Common myeloid progenitor, CD34-positive (primary cell): ENCODE measurements around the gene C2CD3.
"Not testable (repeated sequence)": the region's sequence is repeated elsewhere in the genome, so short reads cannot be mapped to it uniquely, and the experiment has no call there.

ENCODE experiments used
- CTCF ChIA-PET: fragments of 350-600 bp; sonication (Branson Sonifier 250); formaldehyde crosslinking; loops from one replicate; lab custom pipeline; 2021; ENCODE audit warnings: antibody characterized with exemption; lab: Charles Lee
- POLR2A ChIA-PET: fragments of 350-600 bp; sonication (Branson Sonifier 250); formaldehyde crosslinking; loops from one replicate; lab custom pipeline; 2021; ENCODE audit warnings: antibody characterized with exemption; lab: Charles Lee
- DNase-seq, 3 donors: peaks; one replicate each; pipeline versions ENCODE4 v3.0.0 to v3.0.0-alpha.2; 2013
- H3K27ac ChIP-seq, 2 experiments: 1 replicate in 1 of 2; 2 replicates in 1 of 2; pipeline ENCODE4 v1.7.0; 2013; ENCODE audit warnings: inconsistent platforms in 2 of 2, low read length in 2 of 2, mild to moderate bottlenecking in 2 of 2, low read depth in 1 of 2, moderate library complexity in 1 of 2; ENCODE audit not compliant: severe bottlenecking in 2 of 2, insufficient read depth in 1 of 2, poor library complexity in 1 of 2
- H3K27me3 ChIP-seq, 5 experiments: replicated peaks in 2 of 5; 1 replicate in 3 of 5; 2 replicates in 2 of 5; pipeline versions ENCODE4 v1.6.1 to v1.7.0; 2013; ENCODE audit warnings: low read length in 4 of 5, mild to moderate bottlenecking in 2 of 5, moderate library complexity in 2 of 5, inconsistent platforms in 1 of 5; ENCODE audit not compliant: insufficient read depth in 5 of 5, control insufficient read depth in 4 of 5
- H3K36me3 ChIP-seq, 4 experiments: 1 replicate in 2 of 4; 2 replicates in 2 of 4; pipeline versions ENCODE4 v1.6.1 to v1.7.0; 2013; ENCODE audit warnings: low read length in 3 of 4, control low read depth in 1 of 4, mild to moderate bottlenecking in 1 of 4; ENCODE audit not compliant: control insufficient read depth in 4 of 4, insufficient read depth in 4 of 4
- H3K4me1 ChIP-seq, 4 experiments: 1 replicate in 3 of 4; 2 replicates in 1 of 4; pipeline versions ENCODE4 v1.6.1 to v1.7.1; 2013; ENCODE audit warnings: low read length in 3 of 4, mild to moderate bottlenecking in 3 of 4, control low read depth in 1 of 4, inconsistent platforms in 1 of 4, moderate library complexity in 1 of 4; ENCODE audit not compliant: control insufficient read depth in 4 of 4, insufficient read depth in 4 of 4; ENCODE audit errors: control extremely low read depth in 1 of 4
- H3K4me3 ChIP-seq, 7 experiments: 1 replicate in 4 of 7; 2 replicates in 3 of 7; pipeline versions ENCODE4 v1.5.1 to v1.7.0; 2013; ENCODE audit warnings: mild to moderate bottlenecking in 7 of 7, low read length in 6 of 7, moderate library complexity in 6 of 7, inconsistent platforms in 2 of 7, low read depth in 2 of 7, control low read depth in 1 of 7; ENCODE audit not compliant: insufficient read depth in 4 of 7, control insufficient read depth in 1 of 7; ENCODE audit errors: extremely low read depth in 1 of 7
- H3K9me3 ChIP-seq, 5 experiments: 1 replicate in 4 of 5; 2 replicates in 1 of 5; pipeline versions ENCODE4 v1.6.1 to v1.7.1; 2013; ENCODE audit warnings: low read length in 4 of 5, mild to moderate bottlenecking in 2 of 5, inconsistent platforms in 1 of 5, low read depth in 1 of 5, moderate library complexity in 1 of 5; ENCODE audit not compliant: control insufficient read depth in 4 of 5, insufficient read depth in 2 of 5; ENCODE audit errors: control extremely low read depth in 1 of 5
- WGBS: methylation state at CpG from one replicate; pipeline ENCODE4 v1.1.5; 2013; ENCODE audit not compliant: insufficient coverage; 5-methylcytosine and 5-hydroxymethylcytosine counted together

C2CD3 gene

DNA sequence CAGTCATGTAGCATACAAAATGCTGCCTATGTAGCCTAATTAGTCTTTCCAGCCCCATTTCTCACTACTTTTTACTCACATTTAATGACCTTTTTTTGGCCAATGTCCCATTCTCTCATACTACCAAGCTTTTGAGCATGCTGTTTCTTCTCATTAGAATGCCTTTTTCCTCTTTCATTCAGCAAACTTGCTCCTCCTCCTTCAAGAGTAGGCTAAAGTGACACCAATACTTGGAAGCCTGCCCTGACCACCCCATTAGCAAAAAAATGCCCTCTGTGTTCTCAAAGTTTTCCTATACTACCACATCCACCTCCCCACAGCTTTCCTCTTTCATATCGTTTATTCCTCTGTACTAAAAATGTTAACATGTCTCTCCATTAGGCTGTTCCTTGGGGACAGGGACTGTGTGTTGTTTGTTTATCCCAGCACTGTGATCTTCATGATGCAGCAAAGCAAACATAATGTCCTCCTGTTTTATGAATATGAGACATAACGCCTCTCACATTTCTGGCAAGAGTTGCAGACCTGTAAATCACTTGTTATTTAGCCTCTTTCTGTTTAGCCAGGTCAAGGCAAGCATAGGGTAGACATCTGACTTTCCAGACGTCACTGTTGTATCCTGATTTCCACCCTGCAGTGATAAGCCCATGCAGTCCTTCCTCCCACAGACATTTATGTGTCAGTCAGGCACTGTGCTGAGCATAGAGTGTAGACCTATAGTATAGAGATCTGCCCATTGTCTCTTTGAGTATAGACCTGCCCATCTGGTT is 99.9 kb downstream of the C2CD3 start:
- DNase-seq = no peak
- WGBS = 100% methylated on average over 1 of the region's 3 CpGs
- POLR2A ChIA-PET = no interaction called here
- Histone ChIP-seq H3K4me1 (no peaks in the 10 kb centered on the region), H3K9me3 (no peaks in the 10 kb centered on the region), H3K27ac (no peak overlapping the region), H3K27me3 (no peaks in the 10 kb centered on the region), H3K36me3 (peaks cover 28 to 54% (median 35%) of the 10 kb centered on the region in 4 experiments), H3K4me3 (no peak overlapping the region)
- CTCF ChIA-PET = interaction anchor here (0.9 kb wide), 1 partner anchor 50 kb away, joined by 3 read pairs; no protein-coding TSS in a partner anchor

DNA sequence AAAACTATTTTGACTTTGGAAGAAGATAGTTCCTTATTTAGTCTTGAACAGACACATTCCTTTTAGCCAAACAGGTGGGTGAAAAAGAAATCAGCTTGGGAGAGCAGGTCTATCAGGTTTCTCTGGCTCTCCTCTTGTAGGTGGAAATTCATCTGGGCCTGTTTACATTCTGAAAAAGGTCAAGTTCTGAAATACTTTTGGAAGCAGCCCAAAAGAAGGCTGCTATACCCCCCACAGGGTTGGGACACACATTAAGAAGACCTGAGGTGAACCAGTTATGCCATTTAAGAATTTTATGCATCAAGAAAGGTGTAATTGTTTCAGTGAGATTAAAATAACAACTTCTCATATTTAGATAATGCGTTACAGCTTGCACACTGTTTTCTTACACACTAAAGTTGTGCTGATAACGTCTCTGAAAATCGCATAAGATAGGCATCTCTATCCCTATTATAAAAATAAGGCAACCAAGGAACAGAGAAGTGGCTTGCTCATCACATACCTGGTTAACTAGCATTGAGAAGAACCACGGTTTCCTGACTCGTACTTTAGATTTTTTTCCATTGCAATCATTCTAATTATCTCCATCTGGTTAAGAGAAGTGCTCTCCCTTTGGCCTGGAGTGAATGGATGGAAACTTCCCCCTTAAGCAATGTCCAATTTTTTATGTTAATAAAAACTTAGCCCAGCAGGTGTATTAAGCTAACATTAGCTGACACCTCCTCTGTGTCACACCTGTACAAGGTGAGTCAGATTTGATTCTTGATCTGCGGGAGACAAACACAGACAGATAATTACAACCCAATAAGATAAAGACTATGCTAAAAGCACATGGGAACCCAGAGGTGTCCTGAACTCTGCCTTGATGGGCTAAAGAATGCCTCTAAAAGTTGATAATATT is 101.4 kb downstream of the C2CD3 start:
- Histone ChIP-seq H3K4me3 (no peak overlapping the region), H3K4me1 (no peaks in the 10 kb centered on the region), H3K36me3 (peaks cover 23 to 52% (median 32%) of the 10 kb centered on the region in 4 experiments), H3K9me3 (no peaks in the 10 kb centered on the region), H3K27me3 (no peaks in the 10 kb centered on the region), H3K27ac (no peak overlapping the region)
- ChIA-PET CTCF (interaction anchor here (0.9 kb wide), 1 partner anchor 48 kb away, joined by 3 read pairs; no protein-coding TSS in a partner anchor), POLR2A (no interaction called here)
- 93% methylated on average over 2 of the region's 6 CpGs for WGBS
- no peak for DNase-seq

DNA sequence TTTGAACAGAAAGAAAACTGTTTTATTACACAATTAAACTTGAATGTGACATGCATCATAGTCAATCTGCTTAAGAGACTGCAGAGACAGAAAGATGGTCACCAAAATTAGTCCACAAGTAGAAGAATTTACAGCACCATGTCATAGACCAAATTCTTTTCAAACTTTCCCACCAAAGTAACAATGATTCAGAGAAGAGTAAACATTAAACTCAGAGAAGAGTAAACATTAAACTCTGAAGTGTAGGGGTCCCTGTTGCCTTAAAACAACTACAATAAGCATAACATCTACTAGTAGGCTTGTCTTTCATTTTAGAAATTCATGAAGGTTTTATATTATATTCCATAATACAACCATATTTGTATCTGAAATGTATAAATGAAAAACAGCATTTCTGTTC is 104.1 kb downstream of the C2CD3 start:
- H3K36me3 ChIP-seq = peaks cover 10 to 31% (median 16%) of the 10 kb centered on the region in 4 experiments
- not testable (repeated sequence) for H3K27ac ChIP-seq, H3K4me1 ChIP-seq, H3K4me3 ChIP-seq, H3K9me3 ChIP-seq, DNase-seq, H3K27me3 ChIP-seq
- CTCF ChIA-PET = interaction anchor here (0.7 kb wide), 1 partner anchor 13 kb away, joined by 4 read pairs; no protein-coding TSS in a partner anchor
- POLR2A ChIA-PET = interaction anchor here (0.6 to 1.2 kb wide), 3 partner anchors 88 to 1533 kb away, joined by 3 to 4 read pairs (median 3); no protein-coding TSS in a partner anchor

DNA sequence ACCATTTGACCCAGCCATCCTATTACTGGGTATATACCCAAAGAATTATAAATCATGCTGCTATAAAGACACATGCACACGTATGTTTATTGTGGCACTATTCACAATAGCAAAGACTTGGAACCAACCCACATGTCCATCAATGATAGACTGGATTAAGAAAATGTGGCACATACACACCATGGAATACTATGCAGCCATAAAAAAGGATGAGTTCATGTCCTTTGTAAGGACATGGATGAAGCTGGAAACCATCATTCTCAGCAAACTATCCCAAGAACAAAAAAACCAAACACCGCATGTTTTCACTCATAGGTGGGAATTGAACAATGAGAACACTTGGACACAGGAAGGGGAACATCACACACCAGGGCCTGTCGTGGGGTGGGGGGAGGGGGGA is 105.3 kb downstream of the C2CD3 start:
- DNase-seq, CTCF ChIA-PET, H3K9me3 ChIP-seq, H3K4me3 ChIP-seq, H3K27ac ChIP-seq, H3K27me3 ChIP-seq, POLR2A ChIA-PET, H3K4me1 ChIP-seq: not testable (repeated sequence)
- H3K36me3 ChIP-seq = peaks cover 6 to 22% (median 9%) of the 10 kb centered on the region in 4 experiments
- no CpG with 5 or more reads among the region's 3 CpGs for WGBS

DNA sequence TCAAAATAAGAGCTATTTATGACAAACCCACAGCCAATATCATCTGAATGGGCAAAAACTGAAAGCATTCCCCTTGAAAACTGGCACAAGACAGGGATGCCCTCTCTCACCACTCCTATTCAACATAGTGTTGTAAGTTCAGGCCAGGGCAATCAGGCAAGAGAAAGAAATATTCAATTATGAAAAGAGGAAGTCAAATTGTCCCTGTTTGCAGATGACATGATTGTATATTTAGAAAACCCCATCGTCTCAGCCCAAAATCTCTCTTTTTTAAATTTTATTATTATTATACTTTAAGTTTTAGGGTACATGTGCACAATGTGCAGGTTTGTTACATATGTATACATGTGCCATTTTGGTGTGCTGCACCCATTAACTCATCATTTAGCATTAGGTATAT is 107.2 kb downstream of the C2CD3 start:
- CTCF ChIA-PET, H3K4me3 ChIP-seq, H3K36me3 ChIP-seq, H3K27me3 ChIP-seq, H3K4me1 ChIP-seq, H3K27ac ChIP-seq, H3K9me3 ChIP-seq, POLR2A ChIA-PET: not testable (repeated sequence)
- DNase-seq = peak in 1 of 3 donors; percentile 7
- no CpG with 5 or more reads among the region's 1 CpG for WGBS

DNA sequence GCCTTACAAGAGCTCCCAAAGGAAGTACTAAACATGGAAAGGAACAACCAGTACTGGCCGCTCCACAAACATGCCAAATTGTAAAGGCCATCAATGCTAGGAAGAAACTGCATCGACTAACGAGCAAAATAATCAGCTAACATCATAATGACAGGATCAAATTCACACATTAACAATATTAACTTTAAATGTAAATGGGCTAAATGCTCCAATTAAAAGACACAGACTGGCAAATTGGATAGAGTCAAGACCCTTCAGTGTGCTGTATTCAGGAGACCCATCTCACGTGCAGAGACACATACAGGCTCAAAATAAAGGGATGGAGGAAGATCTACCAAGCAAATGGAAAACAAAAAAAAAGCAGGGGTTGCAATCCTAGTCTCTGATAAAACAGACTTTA is 109.2 kb downstream of the C2CD3 start:
- H3K9me3 ChIP-seq, CTCF ChIA-PET, H3K4me3 ChIP-seq, H3K4me1 ChIP-seq, H3K27me3 ChIP-seq, H3K27ac ChIP-seq, POLR2A ChIA-PET, DNase-seq: not testable (repeated sequence)
- WGBS = no CpG with 5 or more reads among the region's 4 CpGs
- peaks cover 0 to 12% (median 4%) of the 10 kb centered on the region in 4 experiments for H3K36me3 ChIP-seq
